Activated effector memory CD4-positive, alpha-beta T cell treated with Interleukin-2 at 50 U/mL for 16 hours (primary cell): ENCODE results near the gene SEL1L.
"Not testable (repeated sequence)": the region's sequence is repeated elsewhere in the genome, so short reads cannot be mapped to it uniquely, and the experiment has no call there.

Experiments
- DNase-seq: peaks from one replicate; pipeline ENCODE4 v3.0.0-alpha.2; 2020

SEL1L gene

GRCh38 chr14:81473456-81474147, 60.1 kb downstream of the SEL1L start:
- DNase-seq, result no peak

GRCh38 chr14:81472096-81472800, 61.4 kb downstream of the SEL1L start:
- no peak for DNase-seq

- DNase-seq, result no peak
Observed at GRCh38 chr14:81471062-81471461, 62.6 kb downstream of the SEL1L start.

GRCh38 chr14:81470557-81470826, 63.2 kb downstream of the SEL1L start:
- DNase-seq, result not testable (repeated sequence)

GRCh38 chr14:81466854-81467253, 66.8 kb downstream of the SEL1L start:
- DNase-seq, result no peak

GRCh38 chr14:81465507-81466228, 68.0 kb downstream of the SEL1L start:
- no peak for DNase-seq

GRCh38 chr14:81465003-81465392, 68.7 kb downstream of the SEL1L start:
- not testable (repeated sequence) for DNase-seq

- peak; percentile 27 for DNase-seq
Observed at GRCh38 chr14:81464253-81465002, 69.2 kb downstream of the SEL1L start.

GRCh38 chr14:81462356-81462755, 71.3 kb downstream of the SEL1L start:
- not testable (repeated sequence) for DNase-seq

- no peak for DNase-seq
Observed at GRCh38 chr14:81459912-81460311, 73.7 kb downstream of the SEL1L start.

- no peak for DNase-seq
Observed at GRCh38 chr14:81458352-81458751, 75.3 kb downstream of the SEL1L start.

GRCh38 chr14:81455390-81455789, 78.3 kb downstream of the SEL1L start:
- no peak for DNase-seq

- no peak for DNase-seq
Observed at GRCh38 chr14:81454572-81455218, 79.0 kb downstream of the SEL1L start.

GRCh38 chr14:81453166-81453766, 80.4 kb downstream of the SEL1L start:
- no peak for DNase-seq

GRCh38 chr14:81452341-81453133, 81.1 kb downstream of the SEL1L start:
- DNase-seq, result no peak

- no peak for DNase-seq
Observed at GRCh38 chr14:81450976-81451375, 82.7 kb downstream of the SEL1L start.

GRCh38 chr14:81450100-81450531, 83.5 kb downstream of the SEL1L start:
- DNase-seq, result no peak

- DNase-seq, result no peak
Observed at GRCh38 chr14:81449576-81449975, 84.1 kb downstream of the SEL1L start.

GRCh38 chr14:81449114-81449513, 84.5 kb downstream of the SEL1L start:
- DNase-seq, result no peak

GRCh38 chr14:81447021-81447764, 86.5 kb downstream of the SEL1L start:
- DNase-seq, result no peak
